A549 (cell line): Measurements from ENCODE around the gene CACTIN. TPM values are rescaled to one million over a fixed set of nuclear protein-coding genes. Genes with fewer than 3 reads are reported as not detected.

ENCODE experiments used
- ATAC-seq, 2 experiments: fragments of 200-7000 bp in 1 of 2; fragments of >200 bp in 1 of 2; cut with Nextera tagmentation in 1 of 2; cut with Tn5 transposase in 1 of 2; 3 replicates each; pipeline versions ENCODE4 v1.8.0 to v1.9.1; 2018 to 2020; ENCODE audit warnings: mild to moderate bottlenecking in 1 of 2, moderate library complexity in 1 of 2
- CTCF ChIA-PET: fragments of 300-600 bp; sonication (Branson Sonifier 250); formaldehyde crosslinking; extraction: SDS; loops from one replicate; lab custom pipeline; 2021; ENCODE audit warnings: antibody characterized with exemption, inconsistent platforms; lab: Yijun Ruan, JAX
- POLR2A ChIA-PET: fragments of 350-600 bp; formaldehyde crosslinking; extraction: SDS; loops from one replicate; lab custom pipeline; 2021; ENCODE audit warnings: antibody characterized with exemption, inconsistent platforms; lab: Yijun Ruan, JAX
- DNase-seq, 2 experiments: peaks; one replicate each; pipeline versions ENCODE4 v3.0.0 to v3.0.0-alpha.2; 2011 to 2016; ENCODE audit warnings: low read depth in 1 of 2, low spot score in 1 of 2
- FAIRE-seq: peaks from 2 replicates; lab custom pipeline; 2011; peaks lifted over from hg19 to GRCh38; lab: Jason Lieb, UNC
- H3K27ac ChIP-seq, 2 experiments: fragments of >200 bp; sonication (Bioruptor Twin); formaldehyde crosslinking; 3 replicates each; pipeline ENCODE4 v1.5.1; 2016 to 2017
- H3K4me1 ChIP-seq: fragments of >200 bp; sonication (Bioruptor Twin); formaldehyde crosslinking; 3 replicates; pipeline ENCODE4 v1.6.1; 2016
- H3K4me2 ChIP-seq: fragments of >200 bp; sonication (Bioruptor Twin); formaldehyde crosslinking; 3 replicates; pipeline ENCODE4 v1.6.1; 2016
- H3K4me3 ChIP-seq: fragments of >200 bp; sonication (Bioruptor Twin); formaldehyde crosslinking; 3 replicates; pipeline ENCODE4 v1.5.1; 2016
- H3K9me3 ChIP-seq: fragments of >200 bp; sonication (Bioruptor Twin); formaldehyde crosslinking; 3 replicates; pipeline ENCODE4 v1.6.1; 2016
- BCL3 ChIP-seq: fragments of >200 bp; sonication (Bioruptor Twin); formaldehyde crosslinking; IDR thresholded peaks from 3 replicates; pipeline ENCODE4 v1.6.1; 2016
- BHLHE40 ChIP-seq: IDR thresholded peaks from 2 replicates; pipeline ENCODE4 v1.6.1; 2012; ENCODE audit warnings: low read depth, low read length, inconsistent platforms
- CHD4 ChIP-seq: fragments of 200-600 bp; sonication (generic); IDR thresholded peaks from 2 replicates; pipeline ENCODE4 v1.6.1; 2016; ENCODE audit warnings: antibody characterized with exemption, mild to moderate bottlenecking, borderline replicate concordance
- EHF ChIP-seq: fragments of 250-450 bp; sonication (Bioruptor Pico); IDR thresholded peaks from 2 replicates; pipeline ENCODE4 v1.5.0; 2020; ENCODE audit warnings: mild to moderate bottlenecking
- EP300 ChIP-seq, 2 experiments: fragments of >200 bp; sonication (Bioruptor Twin); formaldehyde crosslinking; IDR thresholded peaks; 2 replicates in 1 of 2; 3 replicates in 1 of 2; pipeline ENCODE4 v1.6.1; 2016 to 2017
- ESRRA ChIP-seq: fragments of 150-350 bp; IDR thresholded peaks from 2 replicates; pipeline ENCODE4 v1.6.1; 2014; ENCODE audit warnings: mild to moderate bottlenecking, low read length, borderline replicate concordance
- HOXA7 ChIP-seq: fragments of 250-450 bp; sonication (Bioruptor Pico); IDR thresholded peaks from 2 replicates; pipeline ENCODE4 v1.5.0; 2020; ENCODE audit warnings: mild to moderate bottlenecking, moderate library complexity
- HOXB5 ChIP-seq: fragments of 250-450 bp; sonication (Bioruptor Pico); IDR thresholded peaks from 2 replicates; pipeline ENCODE4 v1.5.0; 2020; ENCODE audit warnings: mild to moderate bottlenecking, moderate library complexity
- JUNB ChIP-seq: fragments of >200 bp; sonication (Bioruptor Twin); formaldehyde crosslinking; IDR thresholded peaks from 2 replicates; pipeline ENCODE4 v1.6.1; 2016
- MAX ChIP-seq: IDR thresholded peaks from 2 replicates; pipeline ENCODE4 v1.6.1; 2012
- MAZ ChIP-seq: fragments of 150-350 bp; IDR thresholded peaks from 2 replicates; pipeline ENCODE4 v1.6.1; 2014; ENCODE audit warnings: antibody characterized with exemption, low read depth, low read length, borderline replicate concordance
- NFE2L2 ChIP-seq: fragments of 150-350 bp; conservative IDR thresholded peaks from 2 replicates; pipeline ENCODE4 v1.6.1; 2014; ENCODE audit warnings: low read length
- NR3C1 ChIP-seq: fragments of >200 bp; sonication (Bioruptor Twin); formaldehyde crosslinking; IDR thresholded peaks from 3 replicates; pipeline ENCODE4 v1.6.1; 2017
- POLR2AphosphoS2 ChIP-seq: conservative IDR thresholded peaks from 2 replicates; pipeline ENCODE4 v1.6.1; 2012; ENCODE audit warnings: low read length, improper control_type of control experiment, inconsistent platforms
- RAD21 ChIP-seq, 2 experiments: fragments of >200 bp in 1 of 2; sonication (Bioruptor Twin) in 1 of 2; formaldehyde crosslinking in 1 of 2; IDR thresholded peaks in 1 of 2; conservative IDR thresholded peaks in 1 of 2; 2 replicates in 1 of 2; 3 replicates in 1 of 2; pipeline ENCODE4 v1.6.1; 2012 to 2018; ENCODE audit warnings: inconsistent platforms in 1 of 2
- RARB ChIP-seq: fragments of 250-450 bp; sonication (Bioruptor Pico); IDR thresholded peaks from 2 replicates; pipeline ENCODE4 v1.8.0; 2021; ENCODE audit warnings: mild to moderate bottlenecking, moderate library complexity
- SMC3 ChIP-seq: fragments of >200 bp; sonication (Bioruptor Twin); formaldehyde crosslinking; IDR thresholded peaks from 3 replicates; pipeline ENCODE4 v1.6.1; 2018; ENCODE audit warnings: inconsistent platforms
- TP53 ChIP-seq: fragments of 250-450 bp; sonication (Bioruptor Pico); IDR thresholded peaks from 2 replicates; pipeline ENCODE4 v1.5.0; 2021; ENCODE audit warnings: mild to moderate bottlenecking, moderate library complexity
- ZFP36 ChIP-seq: fragments of 450-650 bp; IDR thresholded peaks from 2 replicates; pipeline ENCODE4 v1.6.1; 2014; ENCODE audit warnings: borderline replicate concordance; ENCODE audit not compliant: partially characterized antibody
- ZSCAN20 ChIP-seq: fragments of 250-450 bp; sonication (Bioruptor Pico); IDR thresholded peaks from 2 replicates; pipeline ENCODE4 v1.8.0; 2022; ENCODE audit warnings: mild to moderate bottlenecking, moderate library complexity
- WGBS: methylation state at CpG from one replicate; pipeline ENCODE4 v1.1.6; 2017; ENCODE audit errors: missing lambda C conversion rate; 5-methylcytosine and 5-hydroxymethylcytosine counted together
- polyA plus RNA-seq, 4 experiments: library from polyadenylated mRNA; depleted of rRNA in 3 of 4; stranded (reverse); fragments of >200 nt; fragmentation: RNase III in 1 of 4; extraction: RNeasy Plus Mini Kit Qiagen cat#74134 plus additional on column Dnase treatment in 1 of 4; gene quantifications; 2 replicates in 3 of 4; 3 replicates in 1 of 4; pipeline ENCODE4 v1.2.3, GENCODE V29; 2011 to 2017
- TF ChIP-seq, protein P1 (sequence below): fragments of 450-650 bp; IDR thresholded peaks from 2 replicates; pipeline ENCODE4 v1.6.1; 2014; ENCODE audit warnings: antibody characterized with exemption
- TF ChIP-seq, protein P2 (sequence below): fragments of 150-350 bp; IDR thresholded peaks from 2 replicates; pipeline ENCODE4 v1.6.1; 2014; ENCODE audit warnings: low read depth, mild to moderate bottlenecking, low read length
- TF ChIP-seq, protein P3 (sequence below): fragments of 200-600 bp; sonication (generic); IDR thresholded peaks from 2 replicates; pipeline ENCODE4 v1.6.1; 2016; ENCODE audit warnings: antibody characterized with exemption, mild to moderate bottlenecking, moderate library complexity
- TF ChIP-seq, protein P4 (sequence below): IDR thresholded peaks from 2 replicates; pipeline ENCODE4 v1.6.1; 2012

The CACTIN gene
- polyA plus RNA-seq, 2 of the 4 experiments (the other 2 are of a cell fraction) = 8.3 to 14.9 TPM

- no peak overlapping the region for H3K4me2 ChIP-seq
- 93% methylated on average over 17 of the region's 36 CpGs for WGBS
- CTCF ChIA-PET = interaction anchor here (1.1 to 2.5 kb wide), 2 partner anchors 10 to 29 kb away, joined by 3 to 9 read pairs; no protein-coding TSS in a partner anchor
- no peak overlapping the region for H3K4me3 ChIP-seq
- H3K9me3 ChIP-seq = no peaks in the 10 kb centered on the region
- DNase-seq = no peak
- no peak for FAIRE-seq
- TF ChIP-seq POLR2AphosphoS2 = no peak
- TF ChIP-seq EP300 (IDR thresholded peaks at IDR 0.05) = no peak
- TF ChIP-seq, protein P1, sequence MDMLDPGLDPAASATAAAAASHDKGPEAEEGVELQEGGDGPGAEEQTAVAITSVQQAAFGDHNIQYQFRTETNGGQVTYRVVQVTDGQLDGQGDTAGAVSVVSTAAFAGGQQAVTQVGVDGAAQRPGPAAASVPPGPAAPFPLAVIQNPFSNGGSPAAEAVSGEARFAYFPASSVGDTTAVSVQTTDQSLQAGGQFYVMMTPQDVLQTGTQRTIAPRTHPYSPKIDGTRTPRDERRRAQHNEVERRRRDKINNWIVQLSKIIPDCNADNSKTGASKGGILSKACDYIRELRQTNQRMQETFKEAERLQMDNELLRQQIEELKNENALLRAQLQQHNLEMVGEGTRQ = no peak
- no peak for TF ChIP-seq NR3C1
- TF ChIP-seq CHD4 = no peak
- no peak for TF ChIP-seq JUNB
- no peak for TF ChIP-seq EHF (CRISPR knock-in tag)
- TF ChIP-seq BHLHE40 = no peak
- no peak for TF ChIP-seq ZSCAN20 (CRISPR knock-in tag)
- TF ChIP-seq, all 56 proteins: peak for 0
- Histone ChIP-seq H3K27ac (no peak overlapping the region), H3K4me1 (no peaks in the 10 kb centered on the region)
- no peak for ATAC-seq
- POLR2A ChIA-PET = no interaction called here
Observed at GRCh38 chr19:3656073-3656746, 29.6 kb upstream of the CACTIN start.

DNA sequence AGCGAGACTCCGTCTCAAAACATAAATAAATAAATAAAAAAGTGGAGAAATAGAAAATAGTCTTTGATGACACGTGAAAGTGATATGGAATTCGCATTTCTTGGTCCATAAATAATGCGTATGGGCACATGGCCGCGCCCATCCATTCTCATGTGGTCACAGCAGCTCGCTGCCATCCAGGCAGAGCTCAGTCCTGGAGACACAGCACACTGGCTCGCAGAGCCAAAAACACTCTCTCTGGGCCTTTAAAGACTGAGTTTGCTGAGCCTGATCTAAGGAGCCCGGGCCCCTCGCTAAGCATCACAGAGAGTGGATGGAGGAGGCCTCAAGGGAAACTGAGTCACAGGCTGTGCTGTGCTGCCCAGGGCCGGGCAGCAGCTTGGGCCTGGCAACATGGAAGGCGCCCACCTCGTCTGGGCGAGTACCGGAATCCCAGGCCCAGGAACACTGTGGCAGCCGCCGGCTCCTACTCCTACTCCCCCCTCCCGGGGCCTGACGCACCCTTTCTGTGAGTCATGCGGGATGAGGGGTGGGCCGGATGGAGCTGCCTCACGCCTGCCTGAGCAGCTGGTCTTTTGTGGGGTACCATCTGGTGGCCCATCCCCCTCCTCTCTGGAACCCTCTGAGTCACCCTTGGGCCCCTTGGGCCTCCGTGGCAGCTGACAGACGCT is 28.9 kb upstream of the CACTIN start:
- Histone ChIP-seq H3K4me3 (no peak overlapping the region), H3K4me2 (no peak overlapping the region), H3K4me1 (no peaks in the 10 kb centered on the region), H3K9me3 (no peaks in the 10 kb centered on the region), H3K27ac (no peak overlapping the region)
- DNase-seq (no peak), ATAC-seq (no peak), FAIRE-seq (no peak)
- POLR2A ChIA-PET = no interaction called here
- TF ChIP-seq, protein P2, sequence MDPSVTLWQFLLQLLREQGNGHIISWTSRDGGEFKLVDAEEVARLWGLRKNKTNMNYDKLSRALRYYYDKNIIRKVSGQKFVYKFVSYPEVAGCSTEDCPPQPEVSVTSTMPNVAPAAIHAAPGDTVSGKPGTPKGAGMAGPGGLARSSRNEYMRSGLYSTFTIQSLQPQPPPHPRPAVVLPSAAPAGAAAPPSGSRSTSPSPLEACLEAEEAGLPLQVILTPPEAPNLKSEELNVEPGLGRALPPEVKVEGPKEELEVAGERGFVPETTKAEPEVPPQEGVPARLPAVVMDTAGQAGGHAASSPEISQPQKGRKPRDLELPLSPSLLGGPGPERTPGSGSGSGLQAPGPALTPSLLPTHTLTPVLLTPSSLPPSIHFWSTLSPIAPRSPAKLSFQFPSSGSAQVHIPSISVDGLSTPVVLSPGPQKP = no peak
- TF ChIP-seq NFE2L2 = no peak
- TF ChIP-seq TP53 (CRISPR knock-in tag) = no peak
- no peak for TF ChIP-seq RARB (CRISPR knock-in tag)
- TF ChIP-seq, protein P3, sequence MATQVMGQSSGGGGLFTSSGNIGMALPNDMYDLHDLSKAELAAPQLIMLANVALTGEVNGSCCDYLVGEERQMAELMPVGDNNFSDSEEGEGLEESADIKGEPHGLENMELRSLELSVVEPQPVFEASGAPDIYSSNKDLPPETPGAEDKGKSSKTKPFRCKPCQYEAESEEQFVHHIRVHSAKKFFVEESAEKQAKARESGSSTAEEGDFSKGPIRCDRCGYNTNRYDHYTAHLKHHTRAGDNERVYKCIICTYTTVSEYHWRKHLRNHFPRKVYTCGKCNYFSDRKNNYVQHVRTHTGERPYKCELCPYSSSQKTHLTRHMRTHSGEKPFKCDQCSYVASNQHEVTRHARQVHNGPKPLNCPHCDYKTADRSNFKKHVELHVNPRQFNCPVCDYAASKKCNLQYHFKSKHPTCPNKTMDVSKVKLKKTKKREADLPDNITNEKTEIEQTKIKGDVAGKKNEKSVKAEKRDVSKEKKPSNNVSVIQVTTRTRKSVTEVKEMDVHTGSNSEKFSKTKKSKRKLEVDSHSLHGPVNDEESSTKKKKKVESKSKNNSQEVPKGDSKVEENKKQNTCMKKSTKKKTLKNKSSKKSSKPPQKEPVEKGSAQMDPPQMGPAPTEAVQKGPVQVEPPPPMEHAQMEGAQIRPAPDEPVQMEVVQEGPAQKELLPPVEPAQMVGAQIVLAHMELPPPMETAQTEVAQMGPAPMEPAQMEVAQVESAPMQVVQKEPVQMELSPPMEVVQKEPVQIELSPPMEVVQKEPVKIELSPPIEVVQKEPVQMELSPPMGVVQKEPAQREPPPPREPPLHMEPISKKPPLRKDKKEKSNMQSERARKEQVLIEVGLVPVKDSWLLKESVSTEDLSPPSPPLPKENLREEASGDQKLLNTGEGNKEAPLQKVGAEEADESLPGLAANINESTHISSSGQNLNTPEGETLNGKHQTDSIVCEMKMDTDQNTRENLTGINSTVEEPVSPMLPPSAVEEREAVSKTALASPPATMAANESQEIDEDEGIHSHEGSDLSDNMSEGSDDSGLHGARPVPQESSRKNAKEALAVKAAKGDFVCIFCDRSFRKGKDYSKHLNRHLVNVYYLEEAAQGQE = no peak
- TF ChIP-seq ESRRA = no peak
- TF ChIP-seq, protein P1 = no peak
- TF ChIP-seq MAZ = no peak
- TF ChIP-seq EHF (CRISPR knock-in tag) = no peak
- no peak for TF ChIP-seq HOXA7 (CRISPR knock-in tag)
- TF ChIP-seq, protein P4, sequence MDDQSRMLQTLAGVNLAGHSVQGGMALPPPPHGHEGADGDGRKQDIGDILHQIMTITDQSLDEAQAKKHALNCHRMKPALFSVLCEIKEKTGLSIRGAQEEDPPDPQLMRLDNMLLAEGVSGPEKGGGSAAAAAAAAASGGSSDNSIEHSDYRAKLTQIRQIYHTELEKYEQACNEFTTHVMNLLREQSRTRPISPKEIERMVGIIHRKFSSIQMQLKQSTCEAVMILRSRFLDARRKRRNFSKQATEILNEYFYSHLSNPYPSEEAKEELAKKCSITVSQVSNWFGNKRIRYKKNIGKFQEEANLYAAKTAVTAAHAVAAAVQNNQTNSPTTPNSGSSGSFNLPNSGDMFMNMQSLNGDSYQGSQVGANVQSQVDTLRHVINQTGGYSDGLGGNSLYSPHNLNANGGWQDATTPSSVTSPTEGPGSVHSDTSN = no peak
- no peak for TF ChIP-seq BCL3
- no peak for TF ChIP-seq HOXB5 (CRISPR knock-in tag)
- TF ChIP-seq RAD21 (conservative IDR thresholded peaks at IDR 0.05 in 1 of 2, IDR thresholded peaks at IDR 0.05 in 1 of 2) = no peak
- no peak for TF ChIP-seq MAX
- TF ChIP-seq SMC3 = no peak
- TF ChIP-seq ZFP36 = no peak
- CTCF ChIA-PET = interaction anchor here (0.6 to 2.5 kb wide), 4 partner anchors 11 to 548 kb away, joined by 3 to 9 read pairs (median 4); no protein-coding TSS in a partner anchor
- 95% methylated on average over 11 of the region's 25 CpGs for WGBS
